Measurements from ENCODE around the gene RELL2. TPM values are rescaled to one million over a fixed set of nuclear protein-coding genes. Genes with fewer than 3 reads are reported as not detected.

Gene RELL2
- total RNA-seq, 4 donors from 2014 or later = 0.16 to 1.1 TPM; not detected in 2

DNA sequence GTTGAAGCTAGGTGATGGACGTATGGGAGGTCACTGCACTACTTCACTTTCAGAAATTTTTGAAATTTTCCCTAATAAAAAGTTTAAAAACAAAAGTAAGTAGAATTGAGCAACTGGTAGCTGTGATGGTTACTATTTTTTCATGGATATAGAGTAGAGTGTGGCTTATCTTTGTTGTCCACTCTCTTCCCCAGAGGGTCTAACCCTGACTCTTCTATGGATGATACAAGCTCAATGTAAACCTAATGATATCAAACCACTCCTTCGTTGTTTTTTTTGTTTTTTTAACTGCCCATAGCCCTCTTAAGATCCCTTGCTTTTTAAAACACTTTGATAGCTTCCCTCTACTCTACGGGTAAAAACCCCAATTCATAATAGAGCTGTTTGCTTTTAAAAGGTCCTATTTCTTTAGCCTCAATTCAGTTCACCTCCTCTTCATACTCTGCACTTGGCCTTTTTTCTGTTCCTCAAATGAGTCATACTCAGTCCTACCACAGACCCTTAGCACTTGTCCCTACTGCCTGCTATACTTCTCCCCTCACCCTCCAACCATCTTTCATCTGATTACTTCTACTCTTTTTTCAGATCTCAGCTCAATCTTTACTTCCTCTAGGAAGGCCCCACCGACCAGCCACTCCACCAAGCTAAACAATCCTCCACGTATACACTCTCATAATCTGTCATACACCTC is 2.8 kb upstream of the RELL2 start:
- in situ Hi-C loops (cut with MboI; ENCODE audit: low sequenced_read_pairs in 4 of 4) = loop anchor here in 1 of 4 donors (5.0 kb wide), 1 partner anchor 47 kb away; no protein-coding TSS in a partner anchor
- no peaks in the 10 kb centered on the region for H3K9me3 ChIP-seq
- peaks cover 5 to 16% (median 12%) of the 10 kb centered on the region in 3 donors for H3K27me3 ChIP-seq
- DNase-seq = no peak
- H3K36me3 ChIP-seq = peaks cover 0 to 19% of the 10 kb centered on the region in 2 donors
- no peak overlapping the region for H3K4me3 ChIP-seq
- peaks cover 22 to 26% of the 10 kb centered on the region in 2 donors for H3K4me1 ChIP-seq
- TF ChIP-seq POLR2A (IDR thresholded peaks at IDR 0.05) = no peak
- TF ChIP-seq, protein P1, sequence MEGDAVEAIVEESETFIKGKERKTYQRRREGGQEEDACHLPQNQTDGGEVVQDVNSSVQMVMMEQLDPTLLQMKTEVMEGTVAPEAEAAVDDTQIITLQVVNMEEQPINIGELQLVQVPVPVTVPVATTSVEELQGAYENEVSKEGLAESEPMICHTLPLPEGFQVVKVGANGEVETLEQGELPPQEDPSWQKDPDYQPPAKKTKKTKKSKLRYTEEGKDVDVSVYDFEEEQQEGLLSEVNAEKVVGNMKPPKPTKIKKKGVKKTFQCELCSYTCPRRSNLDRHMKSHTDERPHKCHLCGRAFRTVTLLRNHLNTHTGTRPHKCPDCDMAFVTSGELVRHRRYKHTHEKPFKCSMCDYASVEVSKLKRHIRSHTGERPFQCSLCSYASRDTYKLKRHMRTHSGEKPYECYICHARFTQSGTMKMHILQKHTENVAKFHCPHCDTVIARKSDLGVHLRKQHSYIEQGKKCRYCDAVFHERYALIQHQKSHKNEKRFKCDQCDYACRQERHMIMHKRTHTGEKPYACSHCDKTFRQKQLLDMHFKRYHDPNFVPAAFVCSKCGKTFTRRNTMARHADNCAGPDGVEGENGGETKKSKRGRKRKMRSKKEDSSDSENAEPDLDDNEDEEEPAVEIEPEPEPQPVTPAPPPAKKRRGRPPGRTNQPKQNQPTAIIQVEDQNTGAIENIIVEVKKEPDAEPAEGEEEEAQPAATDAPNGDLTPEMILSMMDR (IDR thresholded peaks at IDR 0.05 in 4 of 5, conservative IDR thresholded peaks at IDR 0.05 in 1 of 5) = no peak
- H3K27ac ChIP-seq = no peak overlapping the region
- no peak for ATAC-seq
- intact Hi-C loops (cut with DNase I; ENCODE audit: low total_unique reads) = loop anchor here (5.0 kb wide), 1 partner anchor 42 kb away; no protein-coding TSS in a partner anchor

DNA sequence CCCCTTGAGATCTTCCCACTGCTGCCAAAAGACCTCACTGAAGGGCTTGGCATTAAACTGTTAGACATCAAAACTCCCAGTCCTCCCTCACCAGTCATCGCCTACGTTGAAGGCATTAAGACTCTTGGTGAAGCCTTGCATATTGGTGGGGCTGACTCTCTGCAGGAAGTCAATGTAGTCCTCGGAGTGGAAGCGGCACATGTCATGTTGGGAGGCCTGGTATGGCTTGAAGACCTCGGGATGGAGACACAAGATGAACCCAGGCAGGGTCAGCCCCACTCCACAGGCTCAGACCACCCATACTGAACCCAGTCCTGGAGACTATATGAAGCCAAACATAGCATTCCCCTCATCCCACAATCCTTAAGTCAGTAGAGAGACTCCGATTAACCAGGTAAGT is 2.1 kb upstream of the RELL2 start:
- no peak overlapping the region for H3K27ac ChIP-seq
- H3K4me1 ChIP-seq = peaks cover 22 to 26% of the 10 kb centered on the region in 2 donors
- no peak for DNase-seq
- intact Hi-C loops (cut with DNase I; ENCODE audit: low total_unique reads) (loop anchor here (5.0 kb wide), 1 partner anchor 42 kb away; no protein-coding TSS in a partner anchor), in situ Hi-C loops (cut with MboI; ENCODE audit: low sequenced_read_pairs in 4 of 4) (loop anchor here in 1 of 4 donors (5.0 kb wide), 1 partner anchor 47 kb away; no protein-coding TSS in a partner anchor)
- H3K36me3 ChIP-seq = peaks cover 0 to 12% of the 10 kb centered on the region in 2 donors
- H3K27me3 ChIP-seq = peaks cover 5 to 16% (median 12%) of the 10 kb centered on the region in 3 donors
- TF ChIP-seq, protein P1 (IDR thresholded peaks at IDR 0.05 in 4 of 5, conservative IDR thresholded peaks at IDR 0.05 in 1 of 5) = no peak
- no peak for TF ChIP-seq POLR2A (IDR thresholded peaks at IDR 0.05)
- H3K4me3 ChIP-seq = no peak overlapping the region
- ATAC-seq = no peak
- H3K9me3 ChIP-seq = no peaks in the 10 kb centered on the region

DNA sequence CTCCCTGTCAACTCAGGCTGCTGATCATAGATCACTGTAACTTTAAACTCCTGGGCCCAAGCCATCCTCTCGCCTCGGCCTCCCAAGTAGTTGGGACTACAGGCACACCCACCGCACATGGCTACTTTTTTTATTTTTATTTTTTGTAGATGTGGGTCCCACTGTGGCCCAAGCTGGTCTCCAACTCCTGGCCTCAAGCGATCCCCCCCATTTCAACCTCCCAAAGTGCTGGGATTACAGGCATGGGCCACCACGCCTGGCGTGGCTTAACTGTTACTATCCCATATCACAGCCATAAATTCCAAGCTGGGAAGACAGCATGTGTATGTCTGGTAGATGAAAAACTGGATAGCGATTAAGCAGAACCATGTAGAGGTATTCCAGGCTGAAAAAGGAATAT is 1.2 kb upstream of the RELL2 start:
- peaks cover 0 to 4% of the 10 kb centered on the region in 2 donors for H3K36me3 ChIP-seq
- intact Hi-C loops (cut with DNase I; ENCODE audit: low total_unique reads) (loop anchor here (1.0 kb wide), 1 partner anchor 16 kb away; no protein-coding TSS in a partner anchor), in situ Hi-C loops (cut with MboI; ENCODE audit: low sequenced_read_pairs in 4 of 4) (no loop called here)
- peak overlapping the region in 3 of 4 donors; percentile 74 to 92 (median 83) for H3K27ac ChIP-seq
- ATAC-seq (peak in 1 of 2 donors; percentile 11), DNase-seq (no peak)
- H3K4me1 ChIP-seq = peaks cover 22 to 26% of the 10 kb centered on the region in 2 donors
- peak overlapping the region; percentile 64 to 91 (median 88) for H3K4me3 ChIP-seq
- H3K27me3 ChIP-seq = peaks cover 5 to 16% (median 12%) of the 10 kb centered on the region in 3 donors
- no peaks in the 10 kb centered on the region for H3K9me3 ChIP-seq
- TF ChIP-seq, protein P1 (IDR thresholded peaks at IDR 0.05 in 4 of 5, conservative IDR thresholded peaks at IDR 0.05 in 1 of 5) = no peak
- TF ChIP-seq POLR2A (IDR thresholded peaks at IDR 0.05) = no peak

DNA sequence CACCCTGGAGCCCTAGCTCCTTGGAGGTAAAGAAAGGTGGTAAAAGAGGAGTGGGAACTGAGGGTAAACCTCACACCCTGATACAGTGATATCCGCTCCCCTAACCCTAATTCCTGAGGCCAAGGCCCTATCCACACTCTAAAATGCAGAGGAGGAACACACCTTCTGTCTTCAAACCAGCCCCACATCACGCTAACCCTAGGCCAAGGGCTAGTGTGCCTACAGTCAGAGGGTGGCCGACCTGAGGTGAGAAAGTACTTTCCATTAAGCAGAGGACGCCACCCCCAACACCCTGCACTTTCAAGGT is 738 bp upstream of the RELL2 start:
- Histone ChIP-seq H3K4me1 (peaks cover 22 to 26% of the 10 kb centered on the region in 2 donors), H3K4me3 (peak overlapping the region; percentile 64 to 91 (median 88)), H3K9me3 (no peaks in the 10 kb centered on the region), H3K27me3 (peaks cover 5 to 16% (median 12%) of the 10 kb centered on the region in 3 donors), H3K36me3 (peaks cover 0 to 4% of the 10 kb centered on the region in 2 donors), H3K27ac (peak overlapping the region; percentile 74 to 92 (median 86))
- no peak for TF ChIP-seq POLR2A (IDR thresholded peaks at IDR 0.05)
- TF ChIP-seq, protein P1 (IDR thresholded peaks at IDR 0.05 in 4 of 5, conservative IDR thresholded peaks at IDR 0.05 in 1 of 5) = no peak
- no peak for DNase-seq
- intact Hi-C loops (cut with DNase I; ENCODE audit: low total_unique reads) = loop anchor here (1.0 kb wide), 1 partner anchor 17 kb away; no protein-coding TSS in a partner anchor
- in situ Hi-C loops (cut with MboI; ENCODE audit: low sequenced_read_pairs in 4 of 4) = no loop called here
- peak; percentile 11 to 33 for ATAC-seq
